Upper lobe of left lung (tissue), 4 donors: Measurements from ENCODE around the gene FLCN.

ENCODE experiments used
- EP300 ChIP-seq, 4 donors: sonication (generic); formaldehyde crosslinking; IDR thresholded peaks; one replicate each; pipeline ENCODE4 v1.5.1; 2017; ENCODE audit warnings: antibody characterized with exemption in 4 of 4, control low read depth in 2 of 4
- POLR2A ChIP-seq, 4 donors: fragments of 450-650 bp; IDR thresholded peaks; one replicate each; pipeline ENCODE4 v1.5.1; 2016 to 2017; ENCODE audit warnings: antibody characterized with exemption in 4 of 4, mild to moderate bottlenecking in 2 of 4
- TF ChIP-seq, protein P1 (sequence below), 6 experiments: fragments of 450-650 bp in 4 of 6; fragments of 200-600 bp in 2 of 6; sonication (generic) in 2 of 6; IDR thresholded peaks; one replicate each; pipeline ENCODE4 v1.5.1; 2016 to 2019; ENCODE audit warnings: antibody characterized with exemption in 6 of 6

DNA sequence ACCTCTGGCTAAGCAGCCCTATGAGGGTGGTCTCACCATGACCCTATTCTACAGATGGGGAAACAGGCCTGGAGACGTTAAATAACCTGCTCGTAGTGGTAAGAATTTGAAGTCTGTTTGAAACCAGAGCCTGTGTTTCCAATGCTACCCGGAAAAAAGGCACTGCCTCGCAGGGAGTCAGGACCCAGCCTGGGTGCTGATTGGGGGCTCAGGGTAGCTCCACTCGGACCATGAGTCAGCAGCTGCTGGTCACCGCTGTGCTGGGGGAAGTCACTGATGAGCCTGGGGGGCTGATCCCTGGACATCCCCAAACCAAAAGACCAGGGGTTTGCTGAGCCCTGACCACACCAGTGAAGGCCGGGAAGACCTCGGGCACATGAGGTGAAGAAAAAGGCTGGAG lies 21.4 kb downstream of the FLCN start:
- TF ChIP-seq, protein P1, sequence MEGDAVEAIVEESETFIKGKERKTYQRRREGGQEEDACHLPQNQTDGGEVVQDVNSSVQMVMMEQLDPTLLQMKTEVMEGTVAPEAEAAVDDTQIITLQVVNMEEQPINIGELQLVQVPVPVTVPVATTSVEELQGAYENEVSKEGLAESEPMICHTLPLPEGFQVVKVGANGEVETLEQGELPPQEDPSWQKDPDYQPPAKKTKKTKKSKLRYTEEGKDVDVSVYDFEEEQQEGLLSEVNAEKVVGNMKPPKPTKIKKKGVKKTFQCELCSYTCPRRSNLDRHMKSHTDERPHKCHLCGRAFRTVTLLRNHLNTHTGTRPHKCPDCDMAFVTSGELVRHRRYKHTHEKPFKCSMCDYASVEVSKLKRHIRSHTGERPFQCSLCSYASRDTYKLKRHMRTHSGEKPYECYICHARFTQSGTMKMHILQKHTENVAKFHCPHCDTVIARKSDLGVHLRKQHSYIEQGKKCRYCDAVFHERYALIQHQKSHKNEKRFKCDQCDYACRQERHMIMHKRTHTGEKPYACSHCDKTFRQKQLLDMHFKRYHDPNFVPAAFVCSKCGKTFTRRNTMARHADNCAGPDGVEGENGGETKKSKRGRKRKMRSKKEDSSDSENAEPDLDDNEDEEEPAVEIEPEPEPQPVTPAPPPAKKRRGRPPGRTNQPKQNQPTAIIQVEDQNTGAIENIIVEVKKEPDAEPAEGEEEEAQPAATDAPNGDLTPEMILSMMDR (IDR thresholded peaks at IDR 0.05): no peak
- TF ChIP-seq POLR2A (IDR thresholded peaks at IDR 0.05): no peak
- no peak for TF ChIP-seq EP300 (IDR thresholded peaks at IDR 0.05)
